ENCODE data around the gene SPRR2E.
"Not testable (repeated sequence)": the region's sequence is repeated elsewhere in the genome, so short reads cannot be mapped to it uniquely, and the experiment has no call there.

SPRR2E gene

DNA sequence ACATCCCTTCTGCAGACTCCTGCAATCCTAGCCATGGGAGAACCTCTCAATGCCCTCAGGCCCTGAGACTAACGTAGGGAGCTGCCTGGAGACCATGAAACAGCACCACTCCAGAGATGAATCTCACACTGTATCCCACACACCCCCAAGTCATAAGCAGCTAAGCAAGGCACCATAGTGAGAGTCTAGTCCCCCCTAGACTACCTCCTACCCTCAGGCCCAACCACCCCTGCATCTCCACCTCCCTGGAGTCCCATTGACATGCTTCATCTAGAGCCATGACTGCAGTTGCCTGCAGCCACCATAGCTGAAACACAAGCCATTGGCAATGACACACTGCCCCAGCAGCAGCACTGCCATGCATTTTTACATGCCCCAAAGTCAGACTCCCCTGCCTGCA is 38.9 kb upstream of the SPRR2E start:
- no peaks in the 10 kb centered on the region for H4K20me1 ChIP-seq (ENCODE audit: insufficient read depth, low read length)
- no peak for TF ChIP-seq EZH2phosphoT487 (IDR thresholded peaks at IDR 0.05; ENCODE audit: low read depth)
- TF ChIP-seq, protein P1, sequence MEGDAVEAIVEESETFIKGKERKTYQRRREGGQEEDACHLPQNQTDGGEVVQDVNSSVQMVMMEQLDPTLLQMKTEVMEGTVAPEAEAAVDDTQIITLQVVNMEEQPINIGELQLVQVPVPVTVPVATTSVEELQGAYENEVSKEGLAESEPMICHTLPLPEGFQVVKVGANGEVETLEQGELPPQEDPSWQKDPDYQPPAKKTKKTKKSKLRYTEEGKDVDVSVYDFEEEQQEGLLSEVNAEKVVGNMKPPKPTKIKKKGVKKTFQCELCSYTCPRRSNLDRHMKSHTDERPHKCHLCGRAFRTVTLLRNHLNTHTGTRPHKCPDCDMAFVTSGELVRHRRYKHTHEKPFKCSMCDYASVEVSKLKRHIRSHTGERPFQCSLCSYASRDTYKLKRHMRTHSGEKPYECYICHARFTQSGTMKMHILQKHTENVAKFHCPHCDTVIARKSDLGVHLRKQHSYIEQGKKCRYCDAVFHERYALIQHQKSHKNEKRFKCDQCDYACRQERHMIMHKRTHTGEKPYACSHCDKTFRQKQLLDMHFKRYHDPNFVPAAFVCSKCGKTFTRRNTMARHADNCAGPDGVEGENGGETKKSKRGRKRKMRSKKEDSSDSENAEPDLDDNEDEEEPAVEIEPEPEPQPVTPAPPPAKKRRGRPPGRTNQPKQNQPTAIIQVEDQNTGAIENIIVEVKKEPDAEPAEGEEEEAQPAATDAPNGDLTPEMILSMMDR (IDR thresholded peaks at IDR 0.05; ENCODE audit: low read depth, low read length): no peak
- H3K79me2 ChIP-seq (ENCODE audit: low read length): no peaks in the 10 kb centered on the region
- H3K4me1 ChIP-seq (ENCODE audit: low read length): no peaks in the 10 kb centered on the region
- H3K4me3 ChIP-seq (ENCODE audit: low read length): no peak overlapping the region
- H3K27ac ChIP-seq (ENCODE audit: low read length): no peak overlapping the region
- H3K27me3 ChIP-seq (ENCODE audit: low read depth, low read length): peaks cover 46% of the 10 kb centered on the region
- H3K36me3 ChIP-seq (replicated peaks; ENCODE audit: low read depth, low read length): no peaks in the 10 kb centered on the region
- no peak overlapping the region for H3K4me2 ChIP-seq (ENCODE audit: low read length)
- H2AFZ ChIP-seq (ENCODE audit: low read depth, low read length): no peak overlapping the region
- no peaks in the 10 kb centered on the region for H3K9me3 ChIP-seq (ENCODE audit: insufficient read depth, low read length)
- no peak overlapping the region for H3K9ac ChIP-seq (ENCODE audit: low read length)

DNA sequence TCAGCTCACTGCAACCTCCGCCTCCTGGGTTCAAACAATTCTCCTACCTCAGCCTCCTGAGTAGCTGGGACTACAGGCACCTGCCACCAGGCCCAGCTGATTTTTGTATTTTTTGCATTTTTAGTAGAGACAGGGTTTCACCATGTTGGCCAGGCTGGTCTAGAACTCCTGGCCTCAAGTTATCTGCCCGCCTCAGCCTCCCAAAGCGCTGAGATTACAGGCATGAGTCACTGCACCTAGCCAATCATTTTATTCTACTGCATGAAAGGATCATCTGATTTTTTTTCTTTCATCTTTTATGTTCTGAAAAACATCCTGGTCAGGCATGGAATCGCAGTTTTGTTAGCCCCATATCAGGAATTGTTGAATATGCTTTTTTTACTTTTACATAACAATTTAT is 34.4 kb upstream of the SPRR2E start:
- not testable (repeated sequence) for H3K9me3 ChIP-seq (ENCODE audit: insufficient read depth, low read length); H3K4me3 ChIP-seq (ENCODE audit: low read length); H3K4me1 ChIP-seq (ENCODE audit: low read length); H3K36me3 ChIP-seq (replicated peaks; ENCODE audit: low read depth, low read length); H4K20me1 ChIP-seq (ENCODE audit: insufficient read depth, low read length); H3K9ac ChIP-seq (ENCODE audit: low read length); H2AFZ ChIP-seq (ENCODE audit: low read depth, low read length); H3K79me2 ChIP-seq (ENCODE audit: low read length); H3K27ac ChIP-seq (ENCODE audit: low read length); H3K4me2 ChIP-seq (ENCODE audit: low read length)
- H3K27me3 ChIP-seq (ENCODE audit: low read depth, low read length): peaks cover 34% of the 10 kb centered on the region

DNA sequence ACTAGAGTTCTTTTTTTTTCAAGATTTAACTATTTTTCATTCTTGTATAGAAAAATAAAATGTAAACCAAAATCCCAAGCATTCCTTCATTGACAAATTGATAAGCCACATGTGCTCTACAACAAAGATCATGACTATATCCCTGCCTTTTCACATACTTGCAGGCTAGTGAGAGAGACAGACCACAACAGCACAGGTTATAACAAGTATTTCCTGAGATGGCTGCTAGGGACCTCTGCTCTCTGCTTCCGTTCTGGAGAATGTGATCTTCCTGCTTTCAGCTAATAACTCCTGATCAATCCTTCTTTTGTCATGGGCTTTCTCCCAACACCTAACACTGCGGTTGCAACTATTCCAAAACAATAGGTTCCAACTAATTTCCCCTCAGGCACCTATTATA is 33.0 kb upstream of the SPRR2E start:
- Histone ChIP-seq H3K27me3 (ENCODE audit: low read depth, low read length) (peaks cover 34% of the 10 kb centered on the region), H3K9ac (ENCODE audit: low read length) (no peak overlapping the region), H3K4me1 (ENCODE audit: low read length) (no peaks in the 10 kb centered on the region), H3K9me3 (ENCODE audit: insufficient read depth, low read length) (no peaks in the 10 kb centered on the region), H3K4me2 (ENCODE audit: low read length) (no peak overlapping the region), H2AFZ (ENCODE audit: low read depth, low read length) (no peak overlapping the region), H3K27ac (ENCODE audit: low read length) (no peak overlapping the region), H3K79me2 (ENCODE audit: low read length) (no peaks in the 10 kb centered on the region), H3K36me3 (replicated peaks; ENCODE audit: low read depth, low read length) (no peaks in the 10 kb centered on the region), H4K20me1 (ENCODE audit: insufficient read depth, low read length) (no peaks in the 10 kb centered on the region), H3K4me3 (ENCODE audit: low read length) (no peak overlapping the region)
- TF ChIP-seq, protein P1 (IDR thresholded peaks at IDR 0.05; ENCODE audit: low read depth, low read length): no peak
- no peak for TF ChIP-seq EZH2phosphoT487 (IDR thresholded peaks at IDR 0.05; ENCODE audit: low read depth)

DNA sequence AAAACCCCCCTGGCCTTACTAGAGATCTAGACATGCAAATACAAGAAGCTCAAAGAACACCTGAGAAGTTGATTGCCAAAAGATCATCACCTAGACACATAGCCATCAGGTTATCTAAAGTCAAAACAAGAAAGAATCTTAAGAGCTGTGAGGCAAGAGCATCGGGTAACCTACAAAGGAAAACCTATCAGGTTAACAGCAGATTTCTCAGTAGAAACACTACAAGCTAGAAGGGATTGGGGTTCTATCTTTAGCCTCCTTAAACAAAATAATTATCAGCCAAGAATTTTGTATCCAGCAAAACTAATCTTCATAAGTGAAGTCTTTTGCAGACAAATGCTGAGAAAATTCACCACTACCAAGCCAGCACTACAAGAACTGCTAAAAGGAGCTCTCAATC is 31.2 kb upstream of the SPRR2E start:
- H2AFZ ChIP-seq (ENCODE audit: low read depth, low read length): no peak overlapping the region
- H3K36me3 ChIP-seq (replicated peaks; ENCODE audit: low read depth, low read length): no peaks in the 10 kb centered on the region
- no peak for TF ChIP-seq EZH2phosphoT487 (IDR thresholded peaks at IDR 0.05; ENCODE audit: low read depth)
- TF ChIP-seq, protein P1 (IDR thresholded peaks at IDR 0.05; ENCODE audit: low read depth, low read length): no peak
- H3K4me3 ChIP-seq (ENCODE audit: low read length): no peak overlapping the region
- no peak overlapping the region for H3K27ac ChIP-seq (ENCODE audit: low read length)
- no peaks in the 10 kb centered on the region for H4K20me1 ChIP-seq (ENCODE audit: insufficient read depth, low read length)
- H3K9me3 ChIP-seq (ENCODE audit: insufficient read depth, low read length): no peaks in the 10 kb centered on the region
- H3K9ac ChIP-seq (ENCODE audit: low read length): no peak overlapping the region
- H3K4me1 ChIP-seq (ENCODE audit: low read length): no peaks in the 10 kb centered on the region
- H3K27me3 ChIP-seq (ENCODE audit: low read depth, low read length): peaks cover 28% of the 10 kb centered on the region
- H3K4me2 ChIP-seq (ENCODE audit: low read length): no peak overlapping the region
- H3K79me2 ChIP-seq (ENCODE audit: low read length): no peaks in the 10 kb centered on the region

DNA sequence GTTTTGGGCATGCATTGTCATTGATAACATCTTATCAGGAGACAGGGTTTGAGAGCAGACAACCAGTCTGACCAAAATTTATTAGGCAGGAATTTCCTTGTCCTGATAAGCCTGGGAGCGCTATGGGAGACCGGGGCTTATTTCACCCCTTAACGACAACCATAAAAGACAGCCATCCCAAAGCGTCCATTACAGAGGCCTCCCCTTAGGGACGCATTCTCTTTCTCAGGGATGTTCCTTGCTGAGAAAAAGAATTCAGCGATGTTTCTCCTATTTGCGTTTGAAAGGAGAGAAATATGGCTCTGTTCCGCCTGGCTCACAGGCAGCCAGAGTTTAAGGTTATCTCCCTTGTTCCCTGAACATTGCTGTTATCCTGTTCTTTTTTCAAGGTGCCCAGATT is 29.5 kb upstream of the SPRR2E start:
- not testable (repeated sequence) for H3K4me3 ChIP-seq (ENCODE audit: low read length); H3K4me1 ChIP-seq (ENCODE audit: low read length); H3K79me2 ChIP-seq (ENCODE audit: low read length); H3K36me3 ChIP-seq (replicated peaks; ENCODE audit: low read depth, low read length); H3K9ac ChIP-seq (ENCODE audit: low read length); H3K4me2 ChIP-seq (ENCODE audit: low read length); H2AFZ ChIP-seq (ENCODE audit: low read depth, low read length); H3K9me3 ChIP-seq (ENCODE audit: insufficient read depth, low read length); H4K20me1 ChIP-seq (ENCODE audit: insufficient read depth, low read length); H3K27ac ChIP-seq (ENCODE audit: low read length)
- H3K27me3 ChIP-seq (ENCODE audit: low read depth, low read length): peaks cover 21% of the 10 kb centered on the region

Data from OCI-LY3 (cell line).